Glutamatergic neuron (in vitro differentiated cells): ENCODE results near the gene LIMS2. TPM values are rescaled to one million over a fixed set of nuclear protein-coding genes. Genes with fewer than 3 reads are reported as not detected.

Experiments used
- DNase-seq: peaks from one replicate; pipeline ENCODE4 v3.0.0; 2022
- H3K27ac Mint-ChIP-seq: one replicate; pipeline ENCODE4 v1.8.0; 2020; ENCODE audit warnings: mild to moderate bottlenecking, mixed read lengths, inconsistent platforms; ENCODE audit not compliant: unreplicated experiment
- H3K27me3 Mint-ChIP-seq: one replicate; pipeline ENCODE4 v1.8.0; 2020; ENCODE audit warnings: mild to moderate bottlenecking, moderate library complexity, mixed read lengths, inconsistent platforms; ENCODE audit not compliant: unreplicated experiment
- H3K36me3 Mint-ChIP-seq: one replicate; pipeline ENCODE4 v1.8.0; 2020; ENCODE audit warnings: mild to moderate bottlenecking, mixed read lengths, inconsistent platforms; ENCODE audit not compliant: unreplicated experiment
- H3K4me1 Mint-ChIP-seq: one replicate; pipeline ENCODE4 v1.8.0; 2020; ENCODE audit warnings: mild to moderate bottlenecking, low read depth, mixed read lengths, inconsistent platforms; ENCODE audit not compliant: unreplicated experiment
- H3K4me3 Mint-ChIP-seq: one replicate; pipeline ENCODE4 v1.8.0; 2020; ENCODE audit warnings: mild to moderate bottlenecking, mixed read lengths, inconsistent platforms; ENCODE audit not compliant: unreplicated experiment
- H3K9me3 Mint-ChIP-seq: one replicate; pipeline ENCODE4 v1.8.0; 2020; ENCODE audit warnings: mild to moderate bottlenecking, moderate library complexity, mixed read lengths, inconsistent platforms; ENCODE audit not compliant: unreplicated experiment
- total RNA-seq: library from RNA; stranded (reverse); fragmentation: NEBNext Ultra II Directional; extraction: Animal tissue kit (Norgen Biotek cat#: 25700); gene quantifications from one replicate; pipeline ENCODE4 v1.2.1, GENCODE V29; 2021; ENCODE audit not compliant: unreplicated experiment
- TF ChIP-seq, protein P1 (sequence below): fragments of 200-600 bp; sonication (generic); IDR thresholded peaks from one replicate; pipeline ENCODE4 v1.5.0; 2021; ENCODE audit not compliant: partially characterized antibody, unreplicated experiment

Gene LIMS2
- total RNA-seq, 1 donor from 2014 or later, result 0.29 TPM

GRCh38 chr2:127634066-127634617 is 41.2 kb downstream of the LIMS2 start:
- Mint-ChIP-seq H3K4me3 (no peak overlapping the region), H3K9me3 (no peaks in the 10 kb centered on the region)

GRCh38 chr2:127633556-127634065 is 41.7 kb downstream of the LIMS2 start:
- DNase-seq, result no peak
- TF ChIP-seq, protein P1, sequence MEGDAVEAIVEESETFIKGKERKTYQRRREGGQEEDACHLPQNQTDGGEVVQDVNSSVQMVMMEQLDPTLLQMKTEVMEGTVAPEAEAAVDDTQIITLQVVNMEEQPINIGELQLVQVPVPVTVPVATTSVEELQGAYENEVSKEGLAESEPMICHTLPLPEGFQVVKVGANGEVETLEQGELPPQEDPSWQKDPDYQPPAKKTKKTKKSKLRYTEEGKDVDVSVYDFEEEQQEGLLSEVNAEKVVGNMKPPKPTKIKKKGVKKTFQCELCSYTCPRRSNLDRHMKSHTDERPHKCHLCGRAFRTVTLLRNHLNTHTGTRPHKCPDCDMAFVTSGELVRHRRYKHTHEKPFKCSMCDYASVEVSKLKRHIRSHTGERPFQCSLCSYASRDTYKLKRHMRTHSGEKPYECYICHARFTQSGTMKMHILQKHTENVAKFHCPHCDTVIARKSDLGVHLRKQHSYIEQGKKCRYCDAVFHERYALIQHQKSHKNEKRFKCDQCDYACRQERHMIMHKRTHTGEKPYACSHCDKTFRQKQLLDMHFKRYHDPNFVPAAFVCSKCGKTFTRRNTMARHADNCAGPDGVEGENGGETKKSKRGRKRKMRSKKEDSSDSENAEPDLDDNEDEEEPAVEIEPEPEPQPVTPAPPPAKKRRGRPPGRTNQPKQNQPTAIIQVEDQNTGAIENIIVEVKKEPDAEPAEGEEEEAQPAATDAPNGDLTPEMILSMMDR, result no peak
- Mint-ChIP-seq H3K9me3 (no peaks in the 10 kb centered on the region), H3K27me3 (no peaks in the 10 kb centered on the region), H3K27ac (no peak overlapping the region), H3K36me3 (no peaks in the 10 kb centered on the region), H3K4me1 (peaks cover 1% of the 10 kb centered on the region), H3K4me3 (no peak overlapping the region)

More at GRCh38 chr2:127634066-127634617, 41.2 kb downstream of the LIMS2 start:
- TF ChIP-seq, protein P1, result no peak
- Mint-ChIP-seq H3K4me1 (peaks cover 1% of the 10 kb centered on the region), H3K27me3 (peaks cover 1% of the 10 kb centered on the region), H3K27ac (no peak overlapping the region), H3K36me3 (no peaks in the 10 kb centered on the region)
- DNase-seq, result no peak

- Mint-ChIP-seq H3K4me3 (no peak overlapping the region), H3K27ac (no peak overlapping the region), H3K36me3 (no peaks in the 10 kb centered on the region), H3K4me1 (peaks cover 1% of the 10 kb centered on the region), H3K9me3 (no peaks in the 10 kb centered on the region), H3K27me3 (no peaks in the 10 kb centered on the region)
- DNase-seq, result no peak
- TF ChIP-seq, protein P1, result no peak
Observed at GRCh38 chr2:127632592-127633489, 42.5 kb downstream of the LIMS2 start.

GRCh38 chr2:127631997-127632581 is 43.2 kb downstream of the LIMS2 start:
- DNase-seq, result no peak
- no peaks in the 10 kb centered on the region for H3K27me3 Mint-ChIP-seq
- no peaks in the 10 kb centered on the region for H3K9me3 Mint-ChIP-seq
- H3K27ac Mint-ChIP-seq, result no peak overlapping the region
- H3K4me3 Mint-ChIP-seq, result no peak overlapping the region
- TF ChIP-seq, protein P1, result no peak
- no peaks in the 10 kb centered on the region for H3K36me3 Mint-ChIP-seq
- H3K4me1 Mint-ChIP-seq, result no peaks in the 10 kb centered on the region
